Activated CD8-positive, alpha-beta memory T cell treated with anti-CD3 and anti-CD28 coated beads for 36 hours (primary cell): ENCODE data around the gene COL5A1. TPM values are rescaled to one million over a fixed set of nuclear protein-coding genes. Genes with fewer than 3 reads are reported as not detected.
"Not testable (repeated sequence)": the region's sequence is repeated elsewhere in the genome, so short reads cannot be mapped to it uniquely, and the experiment has no call there.

Source experiments
- CTCF ChIA-PET: fragments of 350-600 bp; sonication (Branson Sonifier 250); formaldehyde crosslinking; loops from one replicate; lab custom pipeline; 2021; ENCODE audit warnings: antibody characterized with exemption; lab: Charles Lee
- POLR2A ChIA-PET: fragments of 350-600 bp; sonication (Branson Sonifier 250); formaldehyde crosslinking; loops from one replicate; lab custom pipeline; 2021; ENCODE audit warnings: antibody characterized with exemption; lab: Charles Lee
- total RNA-seq, 2 experiments: library from RNA; stranded (reverse); gene quantifications; one replicate each; pipeline ENCODE4 v1.2.3, GENCODE V29; 2021

The COL5A1 gene
- total RNA-seq, 2 experiments from 2014 or later = not detected

DNA sequence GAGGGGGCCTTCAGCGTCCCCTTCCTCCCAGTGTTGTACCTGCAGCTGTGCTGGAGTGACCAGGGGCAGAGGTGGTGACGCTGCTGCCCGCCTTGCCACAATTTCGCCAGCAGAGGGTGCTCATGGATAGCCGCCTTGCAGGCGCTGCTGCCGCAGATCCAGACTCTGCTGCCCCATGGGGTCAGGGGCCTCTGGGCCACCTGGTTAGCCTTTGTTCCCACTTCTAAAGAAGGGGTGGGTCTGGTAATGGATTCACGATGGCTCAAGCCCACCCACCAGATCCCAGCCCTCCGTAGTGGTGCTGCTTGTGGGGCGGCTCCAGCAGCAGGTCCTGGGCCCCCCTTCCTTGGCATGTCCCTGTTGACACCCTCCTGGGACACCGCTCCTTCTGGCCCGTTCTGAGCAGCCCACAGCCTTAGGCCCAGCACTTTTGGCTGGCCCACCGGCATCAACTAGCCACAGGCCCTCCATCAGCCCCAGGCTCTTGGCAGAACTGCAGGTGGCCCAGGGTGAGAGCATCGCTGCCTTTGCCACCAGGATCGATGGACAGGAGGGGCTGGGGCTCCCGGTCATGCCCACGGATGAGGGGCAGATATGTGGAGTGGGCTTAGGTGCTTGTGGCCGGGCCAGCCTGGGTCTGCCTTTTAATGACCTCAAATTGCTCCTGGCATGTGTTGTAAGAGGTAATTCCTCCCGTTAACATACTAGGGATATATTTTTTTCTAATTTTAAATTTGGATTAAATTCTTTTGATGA, 57.2 kb downstream of the COL5A1 start:
- CTCF ChIA-PET = interaction anchor here (1.1 to 1.7 kb wide), 2 partner anchors 37 to 249 kb away, joined by 3 to 5 read pairs; no protein-coding TSS in a partner anchor
- POLR2A ChIA-PET = no interaction called here

- POLR2A ChIA-PET = no interaction called here
- CTCF ChIA-PET = no interaction called here
Measured at GRCh38 chr9:134699343-134699740, 57.7 kb downstream of the COL5A1 start.

- POLR2A ChIA-PET = no interaction called here
- CTCF ChIA-PET = no interaction called here
Measured at GRCh38 chr9:134700636-134701350, 59.2 kb downstream of the COL5A1 start.

GRCh38 chr9:134701581-134702259, 60.1 kb downstream of the COL5A1 start:
- ChIA-PET CTCF (no interaction called here), POLR2A (no interaction called here)

GRCh38 chr9:134702291-134702690, 60.7 kb downstream of the COL5A1 start:
- ChIA-PET CTCF (no interaction called here), POLR2A (no interaction called here)

DNA sequence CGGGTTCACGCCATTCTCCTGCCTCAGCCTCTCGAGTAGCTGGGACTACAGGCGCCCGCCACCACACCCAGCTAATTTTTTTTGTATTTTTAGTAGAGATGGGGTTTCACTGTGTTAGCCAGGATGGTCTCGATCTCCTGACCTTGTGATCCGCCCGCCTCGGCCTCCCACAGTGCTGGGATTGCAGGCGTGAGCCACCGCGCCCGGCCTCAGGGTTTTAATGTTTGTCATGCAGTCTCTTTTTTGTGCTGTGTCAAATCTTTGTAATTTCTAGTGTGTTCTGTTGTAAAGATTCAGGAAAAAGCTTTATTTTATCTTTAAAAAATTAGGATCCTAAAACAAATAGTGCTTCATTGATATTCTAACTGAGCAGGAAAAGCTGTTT, 62.1 kb downstream of the COL5A1 start:
- POLR2A ChIA-PET = not testable (repeated sequence)
- CTCF ChIA-PET = interaction anchor here (1.4 kb wide), 1 partner anchor 13 kb away, joined by 4 read pairs; no protein-coding TSS in a partner anchor

DNA sequence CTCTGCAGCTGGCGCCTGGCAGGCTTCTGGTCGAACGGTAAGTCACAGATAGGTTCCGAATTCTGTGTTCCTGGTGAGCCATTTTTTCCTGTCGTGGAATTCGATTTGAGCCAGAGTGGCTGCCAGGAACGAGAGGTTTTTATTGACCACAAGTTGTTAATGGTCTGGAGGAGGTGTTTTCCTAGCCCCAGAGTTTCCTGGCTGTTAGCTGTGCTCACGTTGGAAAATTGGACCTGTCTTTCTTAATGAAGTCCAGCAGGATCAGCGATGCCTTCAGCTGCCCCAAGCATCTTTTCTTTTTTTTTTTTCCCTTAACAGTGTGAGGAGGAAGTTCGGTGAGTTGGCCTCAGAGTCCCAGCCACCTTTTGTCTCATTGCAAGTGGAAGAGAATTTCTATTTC, 62.9 kb downstream of the COL5A1 start:
- ChIA-PET POLR2A (no interaction called here), CTCF (no interaction called here)

DNA sequence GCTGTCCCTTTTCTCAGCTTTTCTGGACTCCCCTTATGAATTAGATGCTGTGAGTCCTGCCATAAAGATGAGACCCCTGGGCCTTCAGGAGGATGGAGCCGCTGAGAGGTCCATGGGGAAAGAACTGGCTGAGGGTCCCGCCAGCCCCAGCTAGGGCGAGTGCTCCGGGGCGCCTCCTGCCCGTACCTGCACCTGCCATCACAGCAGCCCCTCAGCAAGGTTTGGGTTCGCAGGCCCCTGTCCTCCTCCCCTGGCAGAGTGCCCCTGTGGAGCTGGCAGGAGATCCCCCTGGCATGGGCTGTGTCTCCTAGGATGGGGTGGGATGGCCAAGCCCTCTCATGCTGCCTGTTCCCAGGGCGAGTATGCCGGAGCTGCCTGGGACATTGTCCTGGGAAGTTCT, 64.2 kb downstream of the COL5A1 start:
- POLR2A ChIA-PET = no interaction called here
- CTCF ChIA-PET = no interaction called here

- CTCF ChIA-PET = no interaction called here
- POLR2A ChIA-PET = no interaction called here
Measured at GRCh38 chr9:134706522-134706921, 64.9 kb downstream of the COL5A1 start.

DNA sequence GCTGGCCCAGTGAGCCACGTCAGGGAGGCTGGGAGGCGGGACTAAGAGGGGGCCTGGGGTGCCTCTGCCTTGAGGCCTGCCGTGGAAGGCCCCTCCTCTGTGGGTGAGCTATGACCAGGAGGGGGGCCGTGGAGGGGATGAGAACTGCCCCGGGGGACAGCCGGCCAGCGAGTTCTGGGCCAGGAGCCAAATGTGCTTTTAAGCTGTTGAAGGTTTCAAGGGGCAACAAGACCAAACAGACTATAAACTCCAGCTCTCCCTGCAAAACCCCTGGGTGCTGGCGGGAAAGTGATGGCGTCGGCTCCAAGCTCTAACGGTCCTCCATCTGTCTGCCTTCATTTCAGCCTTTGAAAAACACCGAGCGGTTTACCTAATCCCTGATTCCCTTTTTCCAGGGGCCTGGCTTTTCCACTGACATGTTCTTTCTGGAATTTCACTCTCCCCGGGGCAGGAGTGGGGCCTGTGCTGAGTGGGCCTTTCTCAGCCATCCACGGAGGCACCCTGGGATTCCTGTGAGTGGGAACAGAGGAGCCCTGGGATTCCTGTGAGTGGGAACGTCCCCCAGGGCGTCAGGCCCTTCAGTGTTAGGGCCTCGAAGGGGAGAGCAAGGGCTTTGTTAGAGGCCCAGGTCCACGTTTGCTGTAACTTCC, 65.6 kb downstream of the COL5A1 start:
- ChIA-PET POLR2A (no interaction called here), CTCF (no interaction called here)

GRCh38 chr9:134707731-134708671, 66.4 kb downstream of the COL5A1 start:
- CTCF ChIA-PET = no interaction called here

DNA sequence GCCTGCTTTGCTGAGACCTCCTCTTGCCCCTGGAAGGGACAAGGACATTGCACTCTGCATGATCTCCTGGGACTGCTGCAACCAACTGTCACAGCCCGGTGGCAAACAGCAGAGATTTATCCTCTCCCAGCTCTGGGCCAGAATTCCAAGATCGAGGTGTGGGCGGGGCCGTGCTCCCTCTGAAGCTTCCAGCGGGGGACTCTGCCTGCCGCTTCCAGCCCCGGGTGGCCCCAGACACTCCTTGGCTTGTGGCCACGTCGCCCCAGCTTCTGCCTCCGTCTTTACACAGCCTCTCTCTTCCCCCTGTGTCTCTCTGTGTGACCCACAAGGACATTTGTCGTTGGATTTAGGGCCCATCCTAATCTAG, 67.1 kb downstream of the COL5A1 start:
- ChIA-PET POLR2A (no interaction called here), CTCF (no interaction called here)

More at GRCh38 chr9:134707731-134708671, 66.4 kb downstream of the COL5A1 start:
- POLR2A ChIA-PET = no interaction called here

DNA sequence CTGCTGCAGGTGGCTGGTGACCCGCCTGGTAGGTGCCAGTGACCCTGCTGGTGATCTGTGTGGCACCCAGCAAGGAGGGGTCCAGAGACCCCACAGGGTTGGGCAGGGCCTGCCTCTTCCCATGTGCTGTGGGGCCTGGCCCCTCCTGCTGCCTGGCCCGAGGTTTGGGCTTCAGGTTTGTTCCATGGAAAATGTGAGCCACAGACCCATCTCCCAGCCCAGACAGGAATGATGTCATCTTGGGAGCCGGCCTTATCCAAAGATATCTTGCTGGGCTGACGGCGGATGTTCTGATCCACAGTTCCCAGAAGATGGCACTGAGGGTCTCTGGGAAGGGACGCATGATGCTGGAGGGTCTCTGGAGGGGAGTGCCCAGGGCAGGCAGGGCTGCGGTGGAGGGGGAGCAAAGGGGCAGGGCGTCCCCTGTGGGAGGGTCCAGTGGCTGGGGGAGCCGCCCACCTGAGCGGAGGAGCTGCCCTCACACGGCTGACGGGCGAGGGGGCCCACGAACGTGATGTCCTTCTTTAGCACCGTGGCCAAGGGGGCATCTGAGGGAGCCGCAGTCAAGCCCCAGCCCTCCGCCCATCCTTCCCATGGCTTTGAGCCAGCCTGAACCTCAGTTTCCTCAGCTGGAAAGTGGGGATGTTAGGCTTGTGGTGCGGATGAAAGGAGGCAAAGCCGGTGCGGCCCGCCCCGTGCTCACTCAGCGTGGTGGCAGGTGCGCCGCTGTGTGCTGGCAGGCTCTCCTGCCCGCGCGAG, 68.1 kb downstream of the COL5A1 start:
- ChIA-PET CTCF (no interaction called here), POLR2A (no interaction called here)

DNA sequence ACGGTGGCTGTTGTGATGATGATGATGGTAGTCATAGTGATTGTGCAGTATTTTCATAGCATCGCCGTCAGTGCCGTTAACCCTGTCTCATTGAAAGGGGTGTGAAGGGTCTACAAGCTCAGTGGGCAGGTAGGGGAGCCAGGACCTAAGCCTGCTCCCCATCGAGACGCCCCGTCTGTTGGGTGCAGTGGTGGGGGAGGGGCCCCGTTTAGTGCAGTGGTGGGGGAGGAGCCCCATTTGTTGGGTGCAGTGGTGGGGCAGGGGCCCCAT, 68.6 kb downstream of the COL5A1 start:
- ChIA-PET CTCF (no interaction called here), POLR2A (no interaction called here)

DNA sequence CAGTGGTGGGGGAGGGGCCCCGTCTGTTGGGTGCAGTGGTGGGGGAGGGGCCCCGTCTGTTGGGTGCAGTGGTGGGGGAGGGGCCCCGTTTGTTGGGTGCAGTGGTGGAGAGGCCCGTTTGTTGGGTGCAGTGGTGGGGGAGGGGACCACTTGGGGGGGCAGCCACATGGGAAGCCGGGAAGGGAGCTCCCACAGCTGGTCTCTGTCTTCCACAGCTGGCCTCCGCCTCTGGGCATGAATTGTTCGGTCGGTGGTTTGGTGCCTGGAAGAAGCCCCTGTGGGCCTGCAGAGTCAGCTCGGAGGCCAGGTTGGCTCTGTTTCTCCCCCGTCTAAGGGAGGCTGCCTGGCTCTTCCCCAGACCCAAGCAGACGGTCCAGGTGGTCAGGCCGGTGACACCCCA, 69.3 kb downstream of the COL5A1 start:
- POLR2A ChIA-PET = no interaction called here

GRCh38 chr9:134712243-134712642, 70.6 kb downstream of the COL5A1 start:
- CTCF ChIA-PET = no interaction called here
- POLR2A ChIA-PET = no interaction called here

More for the DNA sequence above, 69.3 kb downstream of the COL5A1 start:
- CTCF ChIA-PET = no interaction called here

- POLR2A ChIA-PET = no interaction called here
Measured at GRCh38 chr9:134712926-134713325, 71.3 kb downstream of the COL5A1 start.

DNA sequence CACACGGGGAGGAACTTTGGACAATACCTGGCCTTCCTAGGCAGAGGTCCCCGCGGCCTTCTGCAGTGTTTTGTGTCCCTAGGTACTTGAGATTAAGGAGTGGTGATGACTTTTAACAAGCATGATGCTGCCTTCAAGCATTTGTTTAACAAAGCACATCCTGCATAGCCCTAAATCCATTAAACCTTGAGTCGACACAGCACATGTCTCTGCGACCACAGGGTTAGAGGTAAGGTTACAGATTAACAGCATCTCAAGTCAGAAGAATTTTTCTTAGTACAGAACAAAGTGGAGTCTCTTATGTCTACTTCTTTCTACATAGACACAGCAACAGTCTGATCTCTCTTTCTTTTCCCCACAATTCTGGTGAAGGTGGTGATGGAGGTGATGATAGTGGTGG, 73.9 kb downstream of the COL5A1 start:
- CTCF ChIA-PET, POLR2A ChIA-PET: not testable (repeated sequence)

More at GRCh38 chr9:134712926-134713325, 71.3 kb downstream of the COL5A1 start:
- CTCF ChIA-PET = no interaction called here
